GM21576 (cell line): ENCODE results near the gene WFDC8.

ENCODE experiments used
- ATAC-seq: cut with Tn5 transposase; IDR thresholded peaks from one replicate; pipeline ENCODE4 v1.9.1; 2021; ENCODE audit warnings: mild to moderate bottlenecking, moderate library complexity; ENCODE audit not compliant: unreplicated experiment

Gene WFDC8

DNA sequence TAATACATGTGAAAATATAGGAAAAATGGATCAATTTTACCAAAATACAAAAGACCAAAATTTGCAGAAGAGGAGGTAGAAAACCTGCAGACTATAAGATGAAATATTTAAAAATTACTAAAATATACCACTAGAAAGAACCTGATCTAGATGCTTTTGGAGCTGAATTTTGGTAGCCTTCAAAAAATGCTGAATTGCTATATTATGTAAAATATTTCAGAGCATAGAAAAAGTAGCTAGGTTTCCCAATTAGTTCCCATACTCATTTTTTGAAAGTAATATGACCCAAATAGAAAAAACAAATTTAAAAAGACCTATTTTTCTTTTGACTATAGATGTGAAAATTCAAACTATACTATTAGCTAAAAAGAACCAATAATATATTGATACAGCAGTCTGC, 28.3 kb downstream of the WFDC8 start:
- no peak for ATAC-seq

DNA sequence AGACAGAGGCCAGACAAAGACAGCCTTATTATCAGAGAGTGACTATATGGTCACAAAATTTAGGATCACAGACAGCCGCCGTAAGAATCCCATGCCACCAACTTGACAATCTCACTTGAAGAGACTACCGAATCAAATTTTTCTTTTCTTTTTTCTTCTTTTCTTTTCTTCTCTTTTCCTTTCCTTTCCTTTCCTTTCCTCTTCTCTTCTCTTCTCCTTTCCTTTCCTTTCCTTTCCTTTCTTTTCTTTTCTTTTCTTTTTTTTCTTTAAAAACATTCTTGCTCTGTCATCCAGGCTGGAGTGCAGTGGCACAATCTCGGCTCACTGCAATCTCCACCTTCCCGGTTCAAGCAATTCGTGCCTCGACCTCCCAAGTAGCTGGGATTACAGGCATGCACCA, 30.7 kb downstream of the WFDC8 start:
- ATAC-seq, result no peak

DNA sequence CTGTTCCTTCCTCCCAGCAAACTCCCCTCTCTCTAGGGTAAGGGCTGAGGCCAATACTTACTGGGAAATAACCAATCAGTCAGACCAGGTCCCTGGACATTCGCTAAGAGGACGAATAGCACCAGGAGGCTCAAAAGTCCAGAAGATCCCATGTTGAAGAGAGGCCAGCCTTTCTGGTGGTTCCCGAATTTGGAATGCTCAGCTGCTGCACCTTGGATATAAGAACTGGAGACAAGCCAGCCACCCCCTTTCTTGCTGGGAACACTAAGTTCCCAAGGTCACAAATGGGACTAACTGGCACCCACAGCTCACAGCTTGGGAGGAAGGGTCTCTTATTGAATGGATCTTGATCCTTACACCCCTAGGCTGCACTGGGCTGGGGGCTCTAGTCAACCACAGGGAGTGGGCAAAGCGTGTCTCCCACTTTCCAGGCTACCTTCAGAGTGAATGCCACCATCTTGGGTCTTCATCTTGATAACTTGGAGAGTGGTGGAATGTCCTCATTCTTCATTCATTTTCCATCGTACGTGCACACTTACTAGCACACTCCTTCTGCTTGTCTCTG, 31.8 kb downstream of the WFDC8 start, which contains the start of gene EPPIN:
Gene EPPIN, minus strand, starts transcription at position 196 of the 565 bp plus-strand sequence. Its CDS starts 44 bp downstream, at position 152.
- no peak for ATAC-seq

DNA sequence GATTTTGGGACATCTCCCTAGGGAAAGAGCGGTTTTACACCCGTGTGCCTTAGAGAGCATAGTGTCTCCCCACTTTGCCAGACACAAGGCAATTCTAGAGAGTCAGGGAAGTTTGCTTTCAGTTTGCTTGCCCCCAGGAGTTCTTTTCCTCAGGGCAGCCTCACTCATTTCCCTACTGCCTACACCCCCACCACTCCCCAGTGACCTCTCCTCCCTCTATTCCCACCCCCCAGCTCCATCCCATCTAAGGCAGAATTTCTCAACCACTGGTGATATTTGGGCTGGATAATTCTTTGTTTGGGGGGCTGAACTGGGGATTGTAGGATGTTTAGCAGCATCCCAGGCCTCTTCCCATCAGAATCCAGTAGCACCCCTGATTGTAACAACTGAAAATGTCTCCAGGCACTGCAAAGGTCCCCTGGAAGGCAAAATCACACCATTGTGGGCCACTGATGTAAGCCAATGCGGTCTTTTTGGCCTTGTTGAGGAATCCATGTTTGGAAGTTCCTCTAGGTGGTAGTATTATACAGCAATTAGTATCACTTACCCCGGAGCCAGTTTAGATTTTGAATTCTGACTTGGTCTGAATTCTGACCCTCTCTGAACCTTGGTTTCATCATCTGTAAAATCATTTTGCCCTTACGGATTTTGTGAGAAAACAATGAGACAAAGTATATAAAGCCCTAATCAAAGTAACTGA, 33.2 kb downstream of the WFDC8 start:
- no peak for ATAC-seq

DNA sequence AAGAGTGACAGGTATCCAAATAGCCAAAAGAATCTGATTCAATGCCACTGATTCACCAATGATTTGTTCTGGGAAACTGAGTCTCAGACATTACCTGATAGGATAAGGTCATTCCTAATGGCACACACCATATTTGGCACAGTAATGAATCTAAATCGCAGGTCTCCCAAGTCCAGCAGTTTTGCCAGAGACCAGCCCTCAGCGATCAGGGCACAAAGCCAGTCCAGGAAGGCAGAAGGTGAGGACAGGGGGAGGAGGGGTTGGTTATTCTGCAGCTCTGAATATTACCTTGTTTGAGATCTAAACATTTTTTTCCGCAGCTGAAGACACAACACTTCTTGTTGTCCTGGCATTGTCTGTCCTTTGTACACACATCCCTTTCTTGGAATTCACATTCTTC, 33.7 kb downstream of the WFDC8 start:
- no peak for ATAC-seq

DNA sequence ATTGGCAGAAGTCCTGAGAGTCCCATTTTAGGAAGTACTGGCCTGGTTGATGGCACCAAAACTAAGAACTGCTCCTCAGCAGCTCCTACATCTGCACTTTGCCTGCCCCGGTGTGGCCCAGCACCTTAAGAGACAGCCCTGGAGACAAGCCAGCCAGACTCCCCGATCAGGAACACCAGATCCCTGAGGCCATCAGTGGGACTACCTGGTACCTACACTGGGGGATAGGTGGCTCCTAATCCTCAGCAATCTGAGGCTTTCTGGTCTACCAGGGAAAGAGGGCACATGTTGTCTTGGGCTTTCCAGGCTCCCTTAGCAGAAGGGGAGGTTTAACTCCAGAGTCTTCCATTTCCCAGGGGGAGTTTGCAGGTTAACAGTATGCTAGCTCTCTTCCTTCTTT, 39.7 kb downstream of the WFDC8 start, which contains the start of gene WFDC6:
Gene WFDC6, minus strand, starts transcription at position 101 of the 400 bp plus-strand sequence. Its CDS starts 75 bp downstream, at position 26.
- no peak for ATAC-seq

DNA sequence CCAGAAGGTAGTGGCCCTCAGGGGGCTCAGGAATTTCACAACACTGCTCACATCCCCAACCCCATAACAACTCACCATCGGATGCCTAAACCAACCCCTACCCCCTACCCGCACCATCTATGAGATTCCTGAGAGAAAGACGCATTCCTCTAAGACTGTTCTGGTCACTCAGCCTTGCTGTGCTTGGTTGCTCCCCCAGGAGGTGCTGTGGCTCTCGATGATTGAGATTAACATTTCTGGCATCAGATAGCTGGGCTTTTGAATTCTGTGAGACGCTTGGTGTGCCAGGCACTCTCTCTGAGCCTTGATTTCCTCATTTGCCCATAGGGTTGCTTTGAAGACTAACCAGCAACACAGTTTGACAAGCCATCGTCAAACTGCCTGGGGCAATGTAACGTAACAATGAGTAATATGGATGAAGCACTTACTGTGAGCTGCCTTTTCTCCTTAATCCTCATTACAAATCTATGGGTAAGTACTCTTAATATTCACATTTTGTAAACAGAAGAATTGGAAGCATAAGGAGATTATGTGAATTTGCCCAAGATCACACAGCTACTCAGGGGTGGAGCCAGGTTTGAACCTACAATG, 40.8 kb downstream of the WFDC8 start:
- no peak for ATAC-seq

DNA sequence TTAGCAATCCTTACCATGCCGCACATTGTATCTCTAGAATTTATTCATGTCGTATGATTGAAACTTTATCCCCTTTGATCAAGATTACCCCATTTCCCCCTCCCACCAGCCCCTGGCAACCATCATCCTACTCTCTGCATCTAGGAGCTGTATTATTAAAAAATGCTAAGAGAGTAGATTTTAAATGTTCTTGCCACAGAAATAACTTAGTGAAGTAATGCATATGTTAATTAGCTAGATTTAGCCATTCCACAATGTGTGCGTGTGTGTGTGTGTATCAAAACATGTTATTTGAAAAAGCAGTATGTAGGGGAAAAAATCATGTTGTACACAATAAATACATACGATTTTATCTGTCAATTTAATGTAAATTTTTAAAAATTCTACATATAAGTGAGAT, 51.8 kb downstream of the WFDC8 start:
- no peak for ATAC-seq

DNA sequence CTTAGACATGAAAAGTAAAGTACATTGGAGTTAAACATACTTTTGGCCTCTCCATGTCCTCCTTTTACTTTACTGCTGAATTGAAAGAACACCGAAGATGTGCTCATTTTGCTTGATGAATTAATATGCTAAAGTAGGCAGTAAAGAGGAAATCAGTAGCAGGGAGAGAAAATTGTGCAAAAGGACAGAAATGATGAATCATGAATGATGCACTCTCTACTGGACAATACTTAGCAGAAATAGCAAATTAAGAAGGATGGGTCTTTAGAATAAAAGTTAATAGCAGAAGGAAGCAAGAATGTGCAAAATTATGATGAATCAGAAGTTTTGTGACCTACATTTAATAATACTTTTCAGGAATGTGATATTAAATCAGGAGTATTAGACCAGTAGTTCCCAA, 55.3 kb downstream of the WFDC8 start:
- no peak for ATAC-seq

DNA sequence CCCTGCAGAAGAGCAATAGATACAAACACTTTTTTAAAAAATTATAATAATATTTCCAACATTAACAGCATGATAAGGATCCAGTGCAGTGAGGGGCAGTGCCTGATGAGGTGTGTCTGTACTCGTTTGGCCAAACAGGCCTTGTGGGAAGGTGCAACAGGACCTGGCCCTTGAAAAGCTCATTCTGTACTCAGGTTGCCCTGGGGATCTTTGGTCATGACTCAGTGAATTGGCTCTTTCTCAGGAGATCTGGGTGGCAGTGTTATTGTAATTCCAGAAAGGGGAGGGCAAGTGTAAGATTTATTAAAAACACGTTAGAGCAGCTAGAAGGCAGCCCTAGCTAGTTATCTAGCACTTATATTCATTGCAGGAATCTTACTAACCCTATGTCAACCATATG, 60.8 kb downstream of the WFDC8 start:
- ATAC-seq, result no peak

DNA sequence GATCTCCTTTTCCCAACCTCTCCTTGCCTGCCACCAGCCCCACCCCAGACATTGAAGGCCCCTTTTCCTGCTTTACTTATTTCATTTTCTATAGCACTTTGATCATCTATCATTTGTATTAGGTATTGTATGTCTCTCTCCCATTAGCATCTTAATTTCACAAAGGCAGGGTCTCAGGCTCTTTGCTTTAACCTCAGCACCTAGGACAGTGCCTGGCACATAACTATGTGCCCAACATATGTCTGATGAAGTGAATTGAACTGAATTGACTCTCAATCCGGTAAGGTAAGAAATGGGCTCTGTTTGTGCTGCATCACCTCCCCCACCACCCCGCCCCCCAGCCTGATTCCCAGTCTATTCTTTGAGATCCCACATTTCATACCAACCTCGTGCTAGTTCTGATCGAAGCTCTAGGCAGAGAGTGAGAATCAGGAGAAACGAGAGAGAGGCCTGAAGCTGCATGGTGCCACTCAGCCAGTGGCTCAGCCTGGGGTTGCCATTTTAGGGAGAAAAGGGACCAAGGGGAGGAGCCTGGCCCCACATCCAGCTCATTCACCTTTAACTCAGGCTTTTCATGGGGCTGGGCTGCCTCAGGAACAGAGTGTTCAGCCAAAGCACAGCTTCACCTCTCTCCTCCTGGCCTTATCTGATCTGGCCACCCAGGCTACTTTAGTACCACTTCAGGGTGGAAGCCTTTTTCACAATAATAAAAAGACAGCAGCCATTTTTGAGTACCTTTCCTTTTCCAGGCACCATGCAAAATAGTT, 63.8 kb downstream of the WFDC8 start, which contains the start of gene SPINT3:
Gene SPINT3, minus strand, starts transcription at position 476 of the 767 bp plus-strand sequence. Its CDS starts 14 bp downstream, at position 462.
- no peak for ATAC-seq

DNA sequence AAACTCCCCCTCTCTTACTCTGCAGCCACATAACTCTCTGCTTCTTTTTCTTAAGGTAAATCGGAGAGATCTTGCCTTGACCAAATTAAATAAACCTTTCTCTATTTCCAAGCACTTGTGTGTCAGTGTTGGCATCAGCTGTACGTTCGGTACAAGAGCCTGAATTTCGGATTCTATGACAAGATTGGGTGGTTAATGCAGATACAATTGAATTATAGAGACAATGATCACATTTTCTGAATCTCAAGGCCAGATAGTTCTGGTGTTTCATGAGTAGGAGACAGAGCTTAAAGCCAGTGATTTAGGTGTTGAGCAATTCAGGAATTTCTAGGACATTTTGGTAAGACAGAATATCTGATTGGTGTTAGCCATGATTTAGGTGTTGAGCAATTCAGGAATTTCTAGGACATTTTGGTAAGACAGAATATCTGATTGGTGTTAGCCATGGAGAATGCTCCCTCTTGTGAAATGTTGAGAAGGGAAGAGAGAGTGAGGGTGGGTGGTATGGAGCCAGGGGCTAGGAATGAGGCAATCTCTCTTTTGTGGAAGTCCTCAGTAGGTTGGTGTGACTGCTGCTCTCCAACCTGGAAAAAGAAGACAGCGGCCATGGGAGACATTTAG, 68.7 kb downstream of the WFDC8 start:
- ATAC-seq, result no peak

DNA sequence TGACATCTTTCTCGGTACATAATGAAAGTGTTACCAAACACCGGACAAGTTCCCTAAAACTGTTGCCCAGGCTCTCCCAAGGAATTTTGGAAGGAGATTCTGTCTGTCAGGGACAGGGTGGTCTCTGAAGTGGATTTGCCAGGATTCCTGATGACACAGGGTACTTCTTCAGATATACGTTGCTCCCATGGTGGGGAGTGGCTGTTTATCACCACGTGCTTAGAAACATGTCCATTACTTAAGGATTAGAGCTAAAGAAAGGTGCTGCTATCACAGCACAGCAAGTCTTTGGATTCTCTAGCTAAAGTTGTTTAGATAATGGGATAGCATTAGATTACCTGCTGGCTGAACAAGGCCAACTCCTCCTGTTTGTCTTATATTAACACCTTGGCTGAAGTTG, 70.0 kb downstream of the WFDC8 start:
- ATAC-seq, result no peak

DNA sequence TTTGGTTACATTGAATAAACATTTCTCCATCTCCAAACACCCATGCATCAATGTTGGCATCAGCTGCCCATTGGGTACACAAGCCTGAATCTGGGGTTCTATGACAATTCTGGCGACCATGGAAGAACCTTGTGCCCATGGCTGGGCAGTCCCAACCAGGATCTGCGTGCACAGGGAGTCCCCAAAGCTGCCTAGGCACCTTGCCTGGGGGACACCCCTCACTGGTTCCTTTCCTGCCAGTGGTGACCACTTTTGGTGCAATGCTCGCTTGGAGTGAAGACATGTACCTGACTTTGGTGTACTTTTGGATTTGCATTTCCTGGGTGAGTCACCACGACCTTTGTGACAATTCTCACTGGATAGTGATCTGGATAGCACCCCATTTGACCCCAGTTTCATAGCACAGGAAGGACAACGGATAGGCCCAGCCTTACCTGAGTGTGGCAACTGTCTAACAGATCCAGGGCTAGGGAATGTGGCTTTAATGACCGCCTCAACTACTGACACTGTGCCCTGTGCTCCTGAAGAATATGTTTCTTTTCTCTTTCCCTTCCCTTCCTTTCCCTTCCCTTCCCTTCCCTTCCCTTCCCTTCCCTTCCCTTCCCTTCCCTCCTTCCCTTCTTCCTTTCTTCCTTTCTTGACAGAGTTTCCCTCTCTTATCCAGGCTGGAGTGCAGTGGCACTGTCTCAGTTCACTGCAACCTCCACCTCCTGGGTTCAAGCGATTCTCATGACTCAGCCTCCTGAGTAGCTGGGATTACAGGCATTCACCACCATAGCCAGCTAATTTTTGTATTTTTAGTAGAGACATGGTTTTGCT, 70.8 kb downstream of the WFDC8 start:
- ATAC-seq, result no peak

DNA sequence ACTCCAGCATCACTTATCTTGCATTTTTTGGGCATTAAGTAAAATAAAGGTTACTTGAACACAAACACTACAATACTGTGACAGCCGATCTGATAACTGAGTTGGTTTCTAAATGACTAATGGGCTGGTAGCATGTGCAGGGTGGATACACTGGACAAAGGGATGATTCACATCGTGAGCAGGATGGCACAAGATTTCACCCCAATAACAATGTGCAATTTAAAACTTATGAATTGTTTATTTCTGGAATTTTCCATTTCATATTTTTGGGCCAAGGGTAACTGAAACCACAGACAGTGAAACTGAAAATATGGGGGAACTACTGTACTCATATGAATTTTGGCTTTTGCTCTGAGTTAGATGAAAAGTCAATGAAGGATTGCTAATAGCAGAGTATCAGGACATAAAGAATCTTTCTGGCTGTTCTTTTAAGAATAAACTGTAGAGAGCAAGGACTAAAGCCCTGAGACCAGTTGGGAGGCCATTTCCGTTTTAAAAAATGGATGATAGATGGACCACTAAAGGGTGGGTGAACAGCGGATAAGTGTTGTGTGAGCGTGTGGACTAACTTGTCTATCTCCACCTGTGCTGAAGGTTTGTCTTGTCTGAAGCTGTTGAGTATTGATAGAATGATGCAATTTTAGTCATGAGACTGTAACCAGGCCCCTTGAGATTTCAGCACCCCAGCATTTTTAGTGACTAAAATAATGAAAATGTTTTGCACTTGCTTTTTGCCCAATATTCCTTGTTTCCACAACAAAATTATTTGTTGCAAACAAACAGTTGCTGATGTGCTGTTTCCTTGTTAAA, 71.9 kb downstream of the WFDC8 start:
- ATAC-seq, result no peak

DNA sequence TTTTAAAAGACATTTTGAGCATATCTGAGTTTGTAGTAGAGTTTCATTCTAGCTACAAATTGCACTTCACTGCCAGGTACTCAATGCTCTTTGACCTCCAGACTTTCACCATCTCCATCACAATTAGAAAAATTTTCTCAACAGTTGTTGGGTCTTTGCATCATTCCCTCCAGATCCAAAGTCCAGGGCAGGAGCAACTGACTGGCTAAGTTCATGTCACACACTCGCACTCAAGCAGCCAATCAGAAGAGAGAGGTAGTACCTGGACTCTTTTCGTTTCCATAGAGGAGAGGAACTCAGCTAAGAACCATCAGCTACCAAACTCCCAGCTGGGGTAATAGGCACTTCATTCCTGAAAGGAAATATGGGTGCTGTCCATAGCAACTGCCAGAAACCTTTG, 72.7 kb downstream of the WFDC8 start:
- no peak for ATAC-seq

DNA sequence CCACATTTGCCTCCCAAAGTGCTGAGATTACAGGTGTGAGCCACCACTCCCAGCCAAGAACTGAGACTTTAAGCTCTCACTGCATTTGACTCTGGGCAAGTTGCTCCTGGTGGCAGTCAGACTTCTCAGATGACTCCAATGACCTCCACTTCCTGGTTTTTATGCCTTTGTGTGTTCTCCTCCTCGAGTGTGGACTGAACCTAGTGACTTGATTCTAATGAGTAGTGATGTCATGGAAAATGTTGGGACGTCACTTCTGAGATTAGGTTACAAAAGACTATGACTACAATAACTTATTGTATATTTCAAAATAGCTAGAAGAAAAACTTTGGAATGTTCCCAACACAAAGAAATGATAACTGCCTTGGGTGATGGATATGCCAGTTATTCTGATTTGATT, 75.7 kb downstream of the WFDC8 start:
- ATAC-seq, result no peak

DNA sequence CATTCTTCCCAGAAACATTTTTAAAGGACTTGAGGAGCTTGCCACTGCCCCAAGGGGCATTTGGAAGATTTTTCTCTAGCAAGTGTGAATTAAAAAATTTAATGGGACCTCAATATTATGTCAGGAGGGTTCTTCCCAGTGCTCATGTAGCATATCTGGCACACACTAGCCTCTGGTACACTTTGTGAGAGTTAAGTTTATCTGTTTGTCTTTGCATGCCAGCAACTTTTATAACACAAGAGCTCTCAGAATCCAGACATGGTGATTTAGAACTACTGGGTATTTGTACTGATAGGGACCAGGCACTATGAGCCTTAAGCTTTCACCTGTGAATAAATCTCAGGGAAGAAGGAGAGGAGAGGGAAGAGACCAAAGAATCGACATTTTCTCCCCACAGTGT, 76.5 kb downstream of the WFDC8 start:
- no peak for ATAC-seq
